A549 (cell line): ENCODE results near the gene ATF3. TPM values are rescaled to one million over a fixed set of nuclear protein-coding genes. Genes with fewer than 3 reads are reported as not detected.

Experiments used
- ATAC-seq, 2 experiments: fragments of 200-7000 bp in 1 of 2; fragments of >200 bp in 1 of 2; cut with Nextera tagmentation in 1 of 2; cut with Tn5 transposase in 1 of 2; 3 replicates each; pipeline versions ENCODE4 v1.8.0 to v1.9.1; 2018 to 2020; ENCODE audit warnings: mild to moderate bottlenecking in 1 of 2, moderate library complexity in 1 of 2
- CTCF ChIA-PET: fragments of 300-600 bp; sonication (Branson Sonifier 250); formaldehyde crosslinking; extraction: SDS; loops from one replicate; lab custom pipeline; 2021; ENCODE audit warnings: antibody characterized with exemption, inconsistent platforms; lab: Yijun Ruan, JAX
- POLR2A ChIA-PET: fragments of 350-600 bp; formaldehyde crosslinking; extraction: SDS; loops from one replicate; lab custom pipeline; 2021; ENCODE audit warnings: antibody characterized with exemption, inconsistent platforms; lab: Yijun Ruan, JAX
- DNase-seq, 2 experiments: peaks; one replicate each; pipeline versions ENCODE4 v3.0.0 to v3.0.0-alpha.2; 2011 to 2016; ENCODE audit warnings: low read depth in 1 of 2, low spot score in 1 of 2
- FAIRE-seq: peaks from 2 replicates; lab custom pipeline; 2011; peaks lifted over from hg19 to GRCh38; lab: Jason Lieb, UNC
- H3K27ac ChIP-seq, 2 experiments: fragments of >200 bp; sonication (Bioruptor Twin); formaldehyde crosslinking; 3 replicates each; pipeline ENCODE4 v1.5.1; 2016 to 2017
- H3K4me1 ChIP-seq: fragments of >200 bp; sonication (Bioruptor Twin); formaldehyde crosslinking; 3 replicates; pipeline ENCODE4 v1.6.1; 2016
- H3K4me2 ChIP-seq: fragments of >200 bp; sonication (Bioruptor Twin); formaldehyde crosslinking; 3 replicates; pipeline ENCODE4 v1.6.1; 2016
- H3K4me3 ChIP-seq: fragments of >200 bp; sonication (Bioruptor Twin); formaldehyde crosslinking; 3 replicates; pipeline ENCODE4 v1.5.1; 2016
- H3K9me3 ChIP-seq: fragments of >200 bp; sonication (Bioruptor Twin); formaldehyde crosslinking; 3 replicates; pipeline ENCODE4 v1.6.1; 2016
- CHD2 ChIP-seq: fragments of 150-350 bp; IDR thresholded peaks from 2 replicates; pipeline ENCODE4 v1.6.1; 2014; ENCODE audit warnings: low read length; ENCODE audit not compliant: partially characterized antibody
- EHMT2 ChIP-seq: fragments of 200-600 bp; sonication (generic); IDR thresholded peaks from 2 replicates; pipeline ENCODE4 v1.6.1; 2016; ENCODE audit warnings: antibody characterized with exemption, low read depth, mild to moderate bottlenecking, moderate library complexity
- EP300 ChIP-seq, 2 experiments: fragments of >200 bp; sonication (Bioruptor Twin); formaldehyde crosslinking; IDR thresholded peaks; 2 replicates in 1 of 2; 3 replicates in 1 of 2; pipeline ENCODE4 v1.6.1; 2016 to 2017
- FOSB ChIP-seq: fragments of 250-450 bp; sonication (Bioruptor Pico); IDR thresholded peaks from 2 replicates; pipeline ENCODE4 v1.5.0; 2020; ENCODE audit warnings: mild to moderate bottlenecking, moderate library complexity
- FOSL2 ChIP-seq, 2 experiments: fragments of 450-650 bp in 1 of 2; fragments of >200 bp in 1 of 2; sonication (Bioruptor Twin) in 1 of 2; formaldehyde crosslinking; IDR thresholded peaks; 2 replicates each; pipeline versions ENCODE4 v1.5.0 to v1.6.1; 2016 to 2020; ENCODE audit warnings: mild to moderate bottlenecking in 1 of 2, moderate library complexity in 1 of 2
- HOXA7 ChIP-seq: fragments of 250-450 bp; sonication (Bioruptor Pico); IDR thresholded peaks from 2 replicates; pipeline ENCODE4 v1.5.0; 2020; ENCODE audit warnings: mild to moderate bottlenecking, moderate library complexity
- HOXB13 ChIP-seq: fragments of 250-450 bp; sonication (Bioruptor Pico); IDR thresholded peaks from 2 replicates; pipeline ENCODE4 v1.5.0; 2020; ENCODE audit warnings: low read depth, mild to moderate bottlenecking, moderate library complexity
- HOXB5 ChIP-seq: fragments of 250-450 bp; sonication (Bioruptor Pico); IDR thresholded peaks from 2 replicates; pipeline ENCODE4 v1.5.0; 2020; ENCODE audit warnings: mild to moderate bottlenecking, moderate library complexity
- JUN ChIP-seq, 2 experiments: fragments of >200 bp; sonication (Bioruptor Twin); formaldehyde crosslinking; IDR thresholded peaks; 2 replicates in 1 of 2; 3 replicates in 1 of 2; pipeline ENCODE4 v1.6.1; 2016 to 2017
- PHF8 ChIP-seq: fragments of 200-600 bp; sonication (generic); IDR thresholded peaks from 2 replicates; pipeline ENCODE4 v1.6.1; 2016; ENCODE audit warnings: low read depth, mild to moderate bottlenecking, antibody characterized with exemption, moderate library complexity, borderline replicate concordance
- RAD21 ChIP-seq, 2 experiments: fragments of >200 bp in 1 of 2; sonication (Bioruptor Twin) in 1 of 2; formaldehyde crosslinking in 1 of 2; IDR thresholded peaks in 1 of 2; conservative IDR thresholded peaks in 1 of 2; 2 replicates in 1 of 2; 3 replicates in 1 of 2; pipeline ENCODE4 v1.6.1; 2012 to 2018; ENCODE audit warnings: inconsistent platforms in 1 of 2
- TFCP2L1 ChIP-seq: fragments of 250-450 bp; sonication (Bioruptor Pico); IDR thresholded peaks from 2 replicates; pipeline ENCODE4 v1.5.0; 2021; ENCODE audit warnings: mild to moderate bottlenecking
- ZFP36 ChIP-seq: fragments of 450-650 bp; IDR thresholded peaks from 2 replicates; pipeline ENCODE4 v1.6.1; 2014; ENCODE audit warnings: borderline replicate concordance; ENCODE audit not compliant: partially characterized antibody
- WGBS: methylation state at CpG from one replicate; pipeline ENCODE4 v1.1.6; 2017; ENCODE audit errors: missing lambda C conversion rate; 5-methylcytosine and 5-hydroxymethylcytosine counted together
- polyA plus RNA-seq, 4 experiments: library from polyadenylated mRNA; depleted of rRNA in 3 of 4; stranded (reverse); fragments of >200 nt; fragmentation: RNase III in 1 of 4; extraction: RNeasy Plus Mini Kit Qiagen cat#74134 plus additional on column Dnase treatment in 1 of 4; gene quantifications; 2 replicates in 3 of 4; 3 replicates in 1 of 4; pipeline ENCODE4 v1.2.3, GENCODE V29; 2011 to 2017

The ATF3 gene
- polyA plus RNA-seq, 2 of the 4 experiments (the other 2 are of a cell fraction): 4.4 to 62.9 TPM

DNA sequence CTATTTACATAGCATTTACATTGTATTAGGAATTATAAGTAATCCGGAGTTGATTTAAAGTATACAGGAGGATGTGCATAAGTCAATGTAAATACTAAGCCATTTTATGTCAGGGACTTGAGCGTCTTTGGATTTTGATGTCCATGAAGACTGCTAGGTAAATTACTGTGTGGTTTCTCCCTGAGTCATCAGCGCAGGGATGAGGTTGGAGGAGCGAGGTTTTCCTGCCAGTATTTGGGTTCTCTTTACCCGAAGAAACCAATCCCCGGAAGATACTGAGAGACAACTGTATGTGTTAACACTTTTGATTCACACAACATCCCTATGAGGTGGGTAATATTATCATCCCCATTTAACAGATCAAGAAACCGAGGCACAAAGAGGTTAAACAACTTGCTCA, 61.7 kb downstream of the ATF3 start:
- TF ChIP-seq ZFP36 (no peak), EHMT2 (no peak), HOXB13 (CRISPR knock-in tag) (no peak), EP300 (IDR thresholded peaks at IDR 0.05) (no peak), RAD21 (conservative IDR thresholded peaks at IDR 0.05 in 1 of 2, IDR thresholded peaks at IDR 0.05 in 1 of 2) (no peak), PHF8 (no peak), FOSB (CRISPR knock-in tag) (no peak), JUN (IDR thresholded peaks at IDR 0.05) (no peak), HOXB5 (CRISPR knock-in tag) (no peak), CHD2 (no peak), FOSL2 (IDR thresholded peaks at IDR 0.05) (no peak), FOSL2 (CRISPR knock-in tag; IDR thresholded peaks at IDR 0.05) (no peak), HOXA7 (CRISPR knock-in tag) (no peak), TFCP2L1 (CRISPR knock-in tag) (no peak)
- TF ChIP-seq, all 56 proteins: peak for 0
- POLR2A ChIA-PET: no interaction called here
- CTCF ChIA-PET: interaction anchor here (1.1 to 2.1 kb wide), 3 partner anchors 80 to 324 kb away, joined by 3 to 8 read pairs (median 3); no protein-coding TSS in a partner anchor
- Histone ChIP-seq H3K4me2 (no peak overlapping the region), H3K27ac (no peak overlapping the region), H3K4me1 (peaks cover 53% of the 10 kb centered on the region), H3K9me3 (no peaks in the 10 kb centered on the region), H3K4me3 (no peak overlapping the region)
- WGBS: 85% methylated on average over 7 of the region's 7 CpGs
- ATAC-seq (no peak), FAIRE-seq (no peak), DNase-seq (no peak)

Other genes starting within 250 kb of the ATF3 start
- 19.6 and 24.5 TPM in 2 replicates for gene PACC1, start 193.9 kb upstream of the ATF3 start, polyA plus RNA-seq (2011; rRNA removed)
- 11.8 to 12.5 TPM (median 11.9 TPM) in 3 replicates for gene PACC1, start 193.9 kb upstream of the ATF3 start, polyA plus RNA-seq (2017; fragmentation: RNase III; extraction: RNeasy Plus Mini Kit Qiagen cat#74134 plus additional on column Dnase treatment)
- gene NENF, start 175.8 kb upstream of the ATF3 start, polyA plus RNA-seq (2011; rRNA removed): 83.9 and 90.5 TPM in 2 replicates
- gene NENF, start 175.8 kb upstream of the ATF3 start, polyA plus RNA-seq (2017; fragmentation: RNase III; extraction: RNeasy Plus Mini Kit Qiagen cat#74134 plus additional on column Dnase treatment): 50.8 to 56.4 TPM (median 55.3 TPM) in 3 replicates
- gene BATF3, start 91.1 kb downstream of the ATF3 start, polyA plus RNA-seq (2011; rRNA removed): 6.4 and 7.9 TPM in 2 replicates
- 6.6 to 8.9 TPM (median 7.0 TPM) in 3 replicates for gene BATF3, start 91.1 kb downstream of the ATF3 start, polyA plus RNA-seq (2017; fragmentation: RNase III; extraction: RNeasy Plus Mini Kit Qiagen cat#74134 plus additional on column Dnase treatment)
- 47.9 and 56.9 TPM in 2 replicates for gene NSL1, start 183.0 kb downstream of the ATF3 start, polyA plus RNA-seq (2011; rRNA removed)
- gene NSL1, start 183.0 kb downstream of the ATF3 start, polyA plus RNA-seq (2017; fragmentation: RNase III; extraction: RNeasy Plus Mini Kit Qiagen cat#74134 plus additional on column Dnase treatment): 44.0 to 45.6 TPM (median 44.9 TPM) in 3 replicates
- gene TATDN3, start 183.1 kb downstream of the ATF3 start, polyA plus RNA-seq (2011; rRNA removed): 20.3 and 22.6 TPM in 2 replicates
- 10.3 to 11.4 TPM (median 11.1 TPM) in 3 replicates for gene TATDN3, start 183.1 kb downstream of the ATF3 start, polyA plus RNA-seq (2017; fragmentation: RNase III; extraction: RNeasy Plus Mini Kit Qiagen cat#74134 plus additional on column Dnase treatment)
- gene SPATA45, start 238.9 kb downstream of the ATF3 start, polyA plus RNA-seq (2011; rRNA removed): 0.18 and 0.33 TPM in 2 replicates
- not detected in 3 replicates for gene SPATA45, start 238.9 kb downstream of the ATF3 start, polyA plus RNA-seq (2017; fragmentation: RNase III; extraction: RNeasy Plus Mini Kit Qiagen cat#74134 plus additional on column Dnase treatment)
- 13.7 and 15.4 TPM in 2 replicates for gene FLVCR1, start 249.5 kb downstream of the ATF3 start, polyA plus RNA-seq (2011; rRNA removed)
- gene FLVCR1, start 249.5 kb downstream of the ATF3 start, polyA plus RNA-seq (2017; fragmentation: RNase III; extraction: RNeasy Plus Mini Kit Qiagen cat#74134 plus additional on column Dnase treatment): 12.0 to 14.9 TPM (median 14.9 TPM) in 3 replicates